GM12865 (cell line): Measurements from ENCODE around the gene CYTH3.

Experiments
- DNase-seq: peaks from one replicate; pipeline ENCODE4 v3.0.0; 2010; ENCODE audit warnings: low read depth
- H3K4me3 ChIP-seq: 2 replicates; pipeline ENCODE4 v1.5.1; 2011; ENCODE audit warnings: mild to moderate bottlenecking, low read depth, low read length, control low read depth
- CTCF ChIP-seq: IDR thresholded peaks from 2 replicates; pipeline ENCODE4 v1.5.1; 2011; ENCODE audit warnings: low read length, control low read depth, low read depth, inconsistent platforms; ENCODE audit not compliant: insufficient read depth; ENCODE audit errors: missing control alignments

Gene CYTH3

GRCh38 chr7:6273380-6273837 is 985 bp upstream of the CYTH3 start:
- no peak for DNase-seq
- no peak for TF ChIP-seq CTCF

GRCh38 chr7:6271694-6272440 is 557 bp downstream of the CYTH3 start:
- no peak for TF ChIP-seq CTCF
- peak; percentile 20 for DNase-seq
- H3K4me3 ChIP-seq = peak overlapping the region; percentile 88

More at GRCh38 chr7:6273380-6273837, 985 bp upstream of the CYTH3 start:
- H3K4me3 ChIP-seq = no peak overlapping the region

- H3K4me3 ChIP-seq = peak overlapping the region; percentile 88
- TF ChIP-seq CTCF = no peak
- DNase-seq = no peak
These were observed 1.3 kb downstream of the CYTH3 start for GRCh38 chr7:6271060-6271658.

- DNase-seq = no peak
- H3K4me3 ChIP-seq = no peak overlapping the region
- TF ChIP-seq CTCF = no peak
These were observed 2.9 kb downstream of the CYTH3 start for GRCh38 chr7:6269527-6269926.

- no peak overlapping the region for H3K4me3 ChIP-seq
- DNase-seq = no peak
- TF ChIP-seq CTCF = no peak
These were observed 3.5 kb downstream of the CYTH3 start for GRCh38 chr7:6268907-6269306.

GRCh38 chr7:6268023-6268900 is 4.2 kb downstream of the CYTH3 start:
- no peak for TF ChIP-seq CTCF
- no peak for DNase-seq
- H3K4me3 ChIP-seq = no peak overlapping the region
